Common myeloid progenitor, CD34-positive (primary cell): ENCODE data around the gene KRT34.

Experiments used
- CTCF ChIA-PET: fragments of 350-600 bp; sonication (Branson Sonifier 250); formaldehyde crosslinking; loops from one replicate; lab custom pipeline; 2021; ENCODE audit warnings: antibody characterized with exemption; lab: Charles Lee
- POLR2A ChIA-PET: fragments of 350-600 bp; sonication (Branson Sonifier 250); formaldehyde crosslinking; loops from one replicate; lab custom pipeline; 2021; ENCODE audit warnings: antibody characterized with exemption; lab: Charles Lee
- DNase-seq, 3 donors: peaks; one replicate each; pipeline versions ENCODE4 v3.0.0 to v3.0.0-alpha.2; 2013
- H3K27ac ChIP-seq, 2 experiments: 1 replicate in 1 of 2; 2 replicates in 1 of 2; pipeline ENCODE4 v1.7.0; 2013; ENCODE audit warnings: inconsistent platforms in 2 of 2, low read length in 2 of 2, mild to moderate bottlenecking in 2 of 2, low read depth in 1 of 2, moderate library complexity in 1 of 2; ENCODE audit not compliant: severe bottlenecking in 2 of 2, insufficient read depth in 1 of 2, poor library complexity in 1 of 2
- H3K27me3 ChIP-seq, 5 experiments: replicated peaks in 2 of 5; 1 replicate in 3 of 5; 2 replicates in 2 of 5; pipeline versions ENCODE4 v1.6.1 to v1.7.0; 2013; ENCODE audit warnings: low read length in 4 of 5, mild to moderate bottlenecking in 2 of 5, moderate library complexity in 2 of 5, inconsistent platforms in 1 of 5; ENCODE audit not compliant: insufficient read depth in 5 of 5, control insufficient read depth in 4 of 5
- H3K36me3 ChIP-seq, 4 experiments: 1 replicate in 2 of 4; 2 replicates in 2 of 4; pipeline versions ENCODE4 v1.6.1 to v1.7.0; 2013; ENCODE audit warnings: low read length in 3 of 4, control low read depth in 1 of 4, mild to moderate bottlenecking in 1 of 4; ENCODE audit not compliant: control insufficient read depth in 4 of 4, insufficient read depth in 4 of 4
- H3K4me1 ChIP-seq, 4 experiments: 1 replicate in 3 of 4; 2 replicates in 1 of 4; pipeline versions ENCODE4 v1.6.1 to v1.7.1; 2013; ENCODE audit warnings: low read length in 3 of 4, mild to moderate bottlenecking in 3 of 4, control low read depth in 1 of 4, inconsistent platforms in 1 of 4, moderate library complexity in 1 of 4; ENCODE audit not compliant: control insufficient read depth in 4 of 4, insufficient read depth in 4 of 4; ENCODE audit errors: control extremely low read depth in 1 of 4
- H3K4me3 ChIP-seq, 7 experiments: 1 replicate in 4 of 7; 2 replicates in 3 of 7; pipeline versions ENCODE4 v1.5.1 to v1.7.0; 2013; ENCODE audit warnings: mild to moderate bottlenecking in 7 of 7, low read length in 6 of 7, moderate library complexity in 6 of 7, inconsistent platforms in 2 of 7, low read depth in 2 of 7, control low read depth in 1 of 7; ENCODE audit not compliant: insufficient read depth in 4 of 7, control insufficient read depth in 1 of 7; ENCODE audit errors: extremely low read depth in 1 of 7
- H3K9me3 ChIP-seq, 5 experiments: 1 replicate in 4 of 5; 2 replicates in 1 of 5; pipeline versions ENCODE4 v1.6.1 to v1.7.1; 2013; ENCODE audit warnings: low read length in 4 of 5, mild to moderate bottlenecking in 2 of 5, inconsistent platforms in 1 of 5, low read depth in 1 of 5, moderate library complexity in 1 of 5; ENCODE audit not compliant: control insufficient read depth in 4 of 5, insufficient read depth in 2 of 5; ENCODE audit errors: control extremely low read depth in 1 of 5
- WGBS: methylation state at CpG from one replicate; pipeline ENCODE4 v1.1.5; 2013; ENCODE audit not compliant: insufficient coverage; 5-methylcytosine and 5-hydroxymethylcytosine counted together

Gene KRT34

GRCh38 chr17:41415833-41416335, 33.8 kb upstream of the KRT34 start:
- CTCF ChIA-PET: no interaction called here

DNA sequence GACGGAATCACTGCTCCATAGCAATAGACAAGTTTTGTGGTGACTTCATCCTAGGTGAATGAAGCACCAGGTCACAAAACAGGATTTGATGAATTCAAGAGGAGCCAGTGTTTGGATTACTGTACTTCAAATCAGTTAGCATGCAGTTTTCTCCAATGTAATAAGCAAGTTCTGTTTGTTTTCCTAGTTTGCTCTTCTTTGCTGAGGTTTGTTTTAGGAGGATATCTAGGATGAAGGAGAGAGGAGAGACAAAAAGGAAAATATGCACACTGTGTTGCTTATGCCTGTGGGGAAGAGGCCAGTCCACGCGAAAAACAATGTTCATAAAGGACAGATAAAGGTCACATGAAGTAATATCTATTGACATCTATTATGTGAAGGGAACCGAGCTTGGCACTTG, 33.3 kb upstream of the KRT34 start:
- H3K36me3 ChIP-seq: no peaks in the 10 kb centered on the region
- no peak overlapping the region for H3K27ac ChIP-seq
- no peaks in the 10 kb centered on the region for H3K4me1 ChIP-seq
- peaks cover 0 to 12% (median 0%) of the 10 kb centered on the region in 5 experiments for H3K27me3 ChIP-seq
- H3K4me3 ChIP-seq: no peak overlapping the region
- DNase-seq: no peak
- CTCF ChIA-PET: no interaction called here
- POLR2A ChIA-PET: no interaction called here
- no peaks in the 10 kb centered on the region for H3K9me3 ChIP-seq
- WGBS: 85% methylated on average over 1 of the region's 4 CpGs

More at GRCh38 chr17:41415833-41416335, 33.8 kb upstream of the KRT34 start:
- DNase-seq: no peak
- Histone ChIP-seq H3K27ac (no peak overlapping the region), H3K4me3 (no peak overlapping the region), H3K9me3 (no peaks in the 10 kb centered on the region), H3K27me3 (peaks cover 0 to 12% (median 0%) of the 10 kb centered on the region in 5 experiments), H3K4me1 (no peaks in the 10 kb centered on the region), H3K36me3 (no peaks in the 10 kb centered on the region)
- 75% methylated on average over 2 of the region's 3 CpGs for WGBS
- POLR2A ChIA-PET: no interaction called here

- H3K4me1 ChIP-seq: no peaks in the 10 kb centered on the region
- no peak for DNase-seq
- no peaks in the 10 kb centered on the region for H3K9me3 ChIP-seq
- H3K27ac ChIP-seq: no peak overlapping the region
- WGBS: 100% methylated on average over 1 of the region's 2 CpGs
- ChIA-PET CTCF (interaction anchor here (1.1 kb wide), 1 partner anchor 9 kb away, joined by 3 read pairs; no protein-coding TSS in a partner anchor), POLR2A (no interaction called here)
- H3K4me3 ChIP-seq: no peak overlapping the region
- peaks cover 0 to 12% (median 0%) of the 10 kb centered on the region in 5 experiments for H3K27me3 ChIP-seq
- no peaks in the 10 kb centered on the region for H3K36me3 ChIP-seq
Observed at GRCh38 chr17:41413982-41414381, 31.9 kb upstream of the KRT34 start.

GRCh38 chr17:41413353-41413957, 31.3 kb upstream of the KRT34 start:
- H3K36me3 ChIP-seq: no peaks in the 10 kb centered on the region
- CTCF ChIA-PET: interaction anchor here (1.1 kb wide), 1 partner anchor 10 kb away, joined by 3 read pairs; no protein-coding TSS in a partner anchor
- 63% methylated on average over 4 of the region's 5 CpGs for WGBS
- POLR2A ChIA-PET: no interaction called here
- H3K27me3 ChIP-seq: peaks cover 0 to 12% (median 0%) of the 10 kb centered on the region in 5 experiments
- no peaks in the 10 kb centered on the region for H3K9me3 ChIP-seq
- no peaks in the 10 kb centered on the region for H3K4me1 ChIP-seq
- DNase-seq: no peak
- H3K27ac ChIP-seq: no peak overlapping the region
- no peak overlapping the region for H3K4me3 ChIP-seq

DNA sequence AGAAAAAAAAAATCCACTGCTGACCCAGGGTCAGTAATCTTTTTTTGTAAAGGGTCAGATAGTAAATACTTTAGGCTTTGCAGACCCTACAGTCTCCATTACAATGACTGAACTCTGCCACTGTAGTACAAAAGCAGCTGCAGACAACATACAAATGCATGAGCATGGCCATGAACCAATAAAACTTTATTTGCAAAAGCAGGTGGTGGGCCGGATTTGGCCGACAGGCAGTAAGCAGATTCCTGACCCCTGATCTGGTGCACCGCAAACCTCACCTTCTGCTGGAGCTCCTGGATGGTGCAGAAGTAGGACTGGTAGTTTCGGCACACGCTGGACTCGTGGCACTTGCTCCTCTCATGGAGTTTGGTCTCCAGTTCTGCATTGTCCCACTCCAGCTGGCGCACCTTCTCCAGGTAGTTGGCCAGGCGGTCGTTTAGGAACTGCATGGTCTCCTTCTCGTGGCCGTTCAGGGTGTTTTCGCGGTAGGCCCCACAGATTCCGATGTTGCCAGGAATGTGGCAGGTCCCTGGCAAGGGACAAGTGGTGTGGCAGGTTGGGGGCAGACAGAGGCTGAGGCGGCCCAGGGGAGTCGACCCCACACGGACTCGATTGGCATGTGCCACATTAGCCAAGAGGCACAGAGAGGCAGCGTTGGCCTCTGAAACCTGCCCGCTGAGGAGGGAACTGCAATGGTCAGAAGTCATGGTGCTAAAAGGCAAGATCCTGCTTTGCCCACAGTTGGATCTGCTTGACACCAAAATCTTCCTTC, 29.1 kb upstream of the KRT34 start:
- no peaks in the 10 kb centered on the region for H3K4me1 ChIP-seq
- H3K36me3 ChIP-seq: no peaks in the 10 kb centered on the region
- 98% methylated on average over 20 of the region's 20 CpGs for WGBS
- no peaks in the 10 kb centered on the region for H3K9me3 ChIP-seq
- POLR2A ChIA-PET: interaction anchor here (0.5 kb wide), 1 partner anchor 28 kb away, joined by 3 read pairs; no protein-coding TSS in a partner anchor
- H3K27me3 ChIP-seq: peaks cover 0 to 12% (median 0%) of the 10 kb centered on the region in 5 experiments
- no peak overlapping the region for H3K4me3 ChIP-seq
- H3K27ac ChIP-seq: no peak overlapping the region
- DNase-seq: no peak
- CTCF ChIA-PET: interaction anchor here (1.2 kb wide), 1 partner anchor 23 kb away, joined by 3 read pairs; no protein-coding TSS in a partner anchor

DNA sequence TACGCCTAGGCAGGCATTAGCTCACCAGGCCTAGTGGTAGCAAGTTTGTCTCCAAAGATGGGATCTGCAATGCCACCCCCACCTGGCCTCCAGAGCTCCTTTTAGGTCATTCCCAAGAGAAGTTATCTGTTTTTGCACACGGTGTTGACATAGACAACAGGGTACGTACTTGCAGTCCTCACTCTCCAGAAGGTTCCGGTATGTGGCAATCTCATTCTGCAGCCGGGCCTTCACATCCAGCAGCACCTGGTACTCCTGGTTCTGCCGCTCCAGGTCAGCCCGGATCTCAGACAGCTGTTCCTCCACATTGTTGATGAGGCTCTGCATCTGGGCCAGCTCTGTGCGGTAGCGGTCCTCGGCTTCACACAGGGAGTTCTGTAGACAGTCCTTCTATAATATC, 25.1 kb upstream of the KRT34 start:
- CTCF ChIA-PET: no interaction called here
- Histone ChIP-seq H3K27ac (no peak overlapping the region), H3K4me3 (no peak overlapping the region), H3K4me1 (no peaks in the 10 kb centered on the region), H3K9me3 (no peaks in the 10 kb centered on the region), H3K36me3 (no peaks in the 10 kb centered on the region), H3K27me3 (peaks cover 0 to 5% (median 0%) of the 10 kb centered on the region in 5 experiments)
- DNase-seq: no peak
- POLR2A ChIA-PET: no interaction called here
- 98% methylated on average over 8 of the region's 10 CpGs for WGBS

DNA sequence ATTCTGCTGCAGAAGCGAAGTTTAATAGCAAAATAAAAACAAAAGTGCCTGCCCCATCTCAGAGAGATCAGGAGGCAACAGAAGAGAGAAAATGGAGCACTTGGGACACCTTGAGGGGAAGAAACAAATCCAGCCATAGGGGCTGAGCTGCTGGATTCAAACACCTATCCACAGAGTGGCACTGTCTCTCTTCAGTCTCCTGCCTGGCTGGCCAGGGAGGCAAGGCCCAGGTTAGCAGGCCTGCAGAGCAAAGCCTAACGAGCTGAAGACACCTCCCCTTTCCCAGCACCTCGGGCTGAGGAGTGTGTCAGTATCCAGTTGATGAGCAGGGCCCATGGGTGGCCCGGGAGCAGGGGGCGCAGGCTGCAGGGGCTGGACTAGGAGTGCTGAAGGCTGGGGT, 24.1 kb upstream of the KRT34 start:
- no peak for DNase-seq
- Histone ChIP-seq H3K27ac (no peak overlapping the region), H3K4me3 (no peak overlapping the region), H3K9me3 (no peaks in the 10 kb centered on the region), H3K36me3 (no peaks in the 10 kb centered on the region), H3K4me1 (no peaks in the 10 kb centered on the region), H3K27me3 (peaks cover 0 to 2% (median under 1%) of the 10 kb centered on the region in 5 experiments)
- 83% methylated on average over 2 of the region's 5 CpGs for WGBS
- POLR2A ChIA-PET: no interaction called here
- CTCF ChIA-PET: no interaction called here
